H1 (cell line): ENCODE data around the gene ELFN1. TPM values are rescaled to one million over a fixed set of nuclear protein-coding genes. Genes with fewer than 3 reads are reported as not detected.

Source experiments
- CTCF ChIA-PET: fragments of 300-600 bp; sonication (Branson Sonifier 250); formaldehyde crosslinking; loops from one replicate; lab custom pipeline; 2021; ENCODE audit not compliant: partially characterized antibody; lab: Charles Lee
- POLR2A ChIA-PET: fragments of 300-600 bp; sonication (Branson Sonifier 250); formaldehyde crosslinking; loops from one replicate; lab custom pipeline; 2021; ENCODE audit warnings: inconsistent platforms; ENCODE audit not compliant: partially characterized antibody; lab: Charles Lee
- DNase-seq, 2 experiments: peaks; one replicate each; pipeline versions ENCODE4 v3.0.0 to v3.0.0-alpha.2; 2010 to 2022; ENCODE audit warnings: low spot score in 2 of 2, low read depth in 1 of 2, mixed read lengths in 1 of 2
- FAIRE-seq: peaks from 2 replicates; lab custom pipeline; 2011; peaks lifted over from hg19 to GRCh38; lab: Jason Lieb, UNC
- H2AFZ ChIP-seq: 2 replicates; pipeline ENCODE4 v1.8.1; 2012; ENCODE audit warnings: low read length, inconsistent platforms
- H2AK5ac ChIP-seq: 2 replicates; pipeline ENCODE4 v1.6.1; 2013; ENCODE audit warnings: low read depth, low read length
- H2BK120ac ChIP-seq: replicated peaks from 2 replicates; pipeline ENCODE3; 2013; ENCODE audit warnings: low read depth, low read length, inconsistent platforms
- H2BK12ac ChIP-seq: 2 replicates; pipeline ENCODE4 v1.6.1; 2013; ENCODE audit warnings: low read depth, low read length
- H2BK15ac ChIP-seq: 2 replicates; pipeline ENCODE4 v1.6.1; 2013; ENCODE audit warnings: low read length
- H2BK20ac ChIP-seq: 2 replicates; pipeline ENCODE4 v1.6.1; 2013; ENCODE audit warnings: low read length
- H2BK5ac ChIP-seq: 2 replicates; pipeline ENCODE4 v1.6.1; 2013; ENCODE audit warnings: low read depth, low read length
- H3K14ac ChIP-seq: 2 replicates; pipeline ENCODE4 v1.6.1; 2013; ENCODE audit warnings: inconsistent platforms; ENCODE audit not compliant: insufficient read length
- H3K18ac ChIP-seq: 2 replicates; pipeline ENCODE4 v1.6.1; 2013; ENCODE audit warnings: low read length; ENCODE audit errors: extremely low read depth
- H3K23ac ChIP-seq: 2 replicates; pipeline ENCODE4 v1.6.1; 2013; ENCODE audit warnings: inconsistent platforms; ENCODE audit not compliant: insufficient read length
- H3K23me2 ChIP-seq: 2 replicates; pipeline ENCODE4 v1.6.1; 2013; ENCODE audit warnings: low read depth, low read length
- H3K27ac ChIP-seq: 2 replicates; pipeline ENCODE4 v1.6.1; 2011; ENCODE audit warnings: low read depth, low read length, inconsistent platforms
- H3K27me3 ChIP-seq, 4 experiments: replicated peaks in 1 of 4; 1 replicate in 1 of 4; 2 replicates in 3 of 4; pipeline versions ENCODE4 v1.6.1 to v1.8.1; 2011 to 2013; ENCODE audit warnings: low read length in 3 of 4, mild to moderate bottlenecking in 3 of 4, inconsistent platforms in 2 of 4, mixed read lengths in 2 of 4, moderate library complexity in 1 of 4; ENCODE audit not compliant: control insufficient read depth in 3 of 4, insufficient read depth in 3 of 4; ENCODE audit errors: extremely low read depth in 1 of 4
- H3K36me3 ChIP-seq, 4 experiments: 2 replicates each; pipeline versions ENCODE4 v1.6.1 to v1.8.1; 2011 to 2013; ENCODE audit warnings: mild to moderate bottlenecking in 4 of 4, low read length in 3 of 4, moderate library complexity in 2 of 4, control low read depth in 1 of 4, inconsistent platforms in 1 of 4; ENCODE audit not compliant: insufficient read depth in 4 of 4, control insufficient read depth in 2 of 4
- H3K4ac ChIP-seq: replicated peaks from 2 replicates; pipeline ENCODE3; 2013; ENCODE audit warnings: low read length, low read depth, mixed read lengths, inconsistent platforms; ENCODE audit not compliant: insufficient read length
- H3K4me1 ChIP-seq, 4 experiments: replicated peaks in 1 of 4; 1 replicate in 1 of 4; 2 replicates in 3 of 4; pipeline versions ENCODE4 v1.6.1 to v1.8.1; 2011 to 2013; ENCODE audit warnings: low read length in 3 of 4, inconsistent platforms in 2 of 4, mixed read lengths in 1 of 4; ENCODE audit not compliant: insufficient read depth in 4 of 4, control insufficient read depth in 3 of 4
- H3K4me2 ChIP-seq, 2 experiments: 2 replicates each; pipeline versions ENCODE4 v1.6.1 to v1.8.1; 2011 to 2013; ENCODE audit warnings: low read depth in 2 of 2, low read length in 2 of 2, control low read depth in 1 of 2, inconsistent platforms in 1 of 2, mild to moderate bottlenecking in 1 of 2; ENCODE audit not compliant: insufficient read depth in 1 of 2
- H3K4me3 ChIP-seq, 4 experiments: fragments of 200-600, 300-600 bp in 1 of 4; sonication (generic), shearing (Covaris generic), sonication (Bioruptor Twin) in 1 of 4; 2 replicates each; pipeline versions ENCODE4 v1.5.1 to v1.8.1; 2011 to 2016; ENCODE audit warnings: low read length in 4 of 4, low read depth in 3 of 4, control low read depth in 2 of 4, inconsistent platforms in 2 of 4, mild to moderate bottlenecking in 2 of 4, mixed read lengths in 1 of 4, moderate library complexity in 1 of 4; ENCODE audit not compliant: insufficient read depth in 2 of 4; ENCODE audit errors: extremely low read depth in 1 of 4
- H3K56ac ChIP-seq: replicated peaks from 2 replicates; pipeline ENCODE3; 2013; ENCODE audit warnings: low read depth, mild to moderate bottlenecking, mixed read lengths, low read length, inconsistent platforms; ENCODE audit not compliant: insufficient read length
- H3K79me1 ChIP-seq: 2 replicates; pipeline ENCODE4 v1.6.1; 2013; ENCODE audit warnings: low read depth, low read length, control low read depth
- H3K79me2 ChIP-seq, 2 experiments: 2 replicates each; pipeline versions ENCODE4 v1.6.1 to v1.8.1; 2012 to 2013; ENCODE audit warnings: low read length in 2 of 2, mild to moderate bottlenecking in 2 of 2, inconsistent platforms in 1 of 2; ENCODE audit not compliant: insufficient read depth in 2 of 2, control insufficient read depth in 1 of 2
- H3K9ac ChIP-seq, 4 experiments: replicated peaks in 1 of 4; 1 replicate in 1 of 4; 2 replicates in 3 of 4; pipeline versions ENCODE4 v1.6.1 to v1.8.1; 2011 to 2013; ENCODE audit warnings: low read depth in 3 of 4, low read length in 3 of 4, control low read depth in 2 of 4, mild to moderate bottlenecking in 2 of 4, moderate library complexity in 2 of 4, inconsistent platforms in 1 of 4; ENCODE audit errors: extremely low read depth in 1 of 4
- H3K9me3 ChIP-seq, 2 experiments: 2 replicates each; pipeline versions ENCODE4 v1.6.1 to v1.8.1; 2012 to 2013; ENCODE audit warnings: mild to moderate bottlenecking in 2 of 2, moderate library complexity in 2 of 2, control low read depth in 1 of 2, inconsistent platforms in 1 of 2, low read depth in 1 of 2, low read length in 1 of 2, mixed read lengths in 1 of 2; ENCODE audit not compliant: insufficient read depth in 2 of 2
- H4K20me1 ChIP-seq, 2 experiments: replicated peaks in 1 of 2; 2 replicates each; pipeline versions ENCODE3 to v1.8.1; 2011 to 2013; ENCODE audit warnings: inconsistent platforms in 2 of 2, low read length in 2 of 2, mild to moderate bottlenecking in 1 of 2; ENCODE audit not compliant: insufficient read depth in 2 of 2, control insufficient read depth in 1 of 2
- H4K5ac ChIP-seq: 2 replicates; pipeline ENCODE4 v1.6.1; 2013; ENCODE audit warnings: low read length, low read depth, mixed read lengths, inconsistent platforms; ENCODE audit not compliant: insufficient read length
- H4K8ac ChIP-seq: 2 replicates; pipeline ENCODE4 v1.8.0; 2013; ENCODE audit warnings: mild to moderate bottlenecking, moderate library complexity, low read length, inconsistent platforms; ENCODE audit not compliant: insufficient read depth; ENCODE audit errors: extremely low read depth
- H4K91ac ChIP-seq: replicated peaks from 2 replicates; pipeline ENCODE3; 2013; ENCODE audit warnings: low read length, mixed read lengths, inconsistent platforms; ENCODE audit not compliant: insufficient read length
- EGR1 ChIP-seq: IDR thresholded peaks from 2 replicates; pipeline ENCODE4 v1.6.1; 2011; ENCODE audit warnings: low read depth, low read length, borderline replicate concordance
- KDM1A ChIP-seq: fragments of 200-600, 300-600 bp; sonication (generic); IDR thresholded peaks from 2 replicates; pipeline ENCODE4 v1.7.1; 2016; ENCODE audit warnings: mild to moderate bottlenecking, low read length, borderline replicate concordance
- MAX ChIP-seq: IDR thresholded peaks from 2 replicates; pipeline ENCODE4 v1.6.1; 2012; ENCODE audit warnings: inconsistent platforms
- POLR2AphosphoS5 ChIP-seq: IDR thresholded peaks from 2 replicates; pipeline ENCODE4 v1.6.1; 2011; ENCODE audit warnings: low read depth, low read length
- RNF2 ChIP-seq: fragments of 200-900, 300-1000 bp; sonication (generic); IDR thresholded peaks from 2 replicates; pipeline ENCODE4 v1.7.1; 2016; ENCODE audit warnings: borderline replicate concordance, low read depth, mild to moderate bottlenecking, antibody characterized with exemption, low read length; ENCODE audit not compliant: poor library complexity, severe bottlenecking; ENCODE audit errors: missing control alignments
- ZNF274 ChIP-seq: IDR thresholded peaks from 2 replicates; pipeline ENCODE4 v1.7.0; 2012; ENCODE audit warnings: low read length, borderline replicate concordance; ENCODE audit errors: extremely low read depth
- WGBS, 2 experiments: shearing (Covaris generic) in 1 of 2; methylation state at CpG; one replicate each; pipeline versions ENCODE4 v1.1.6 to v1.1.7; 2013 to 2015; ENCODE audit warnings: low lambda C conversion rate in 2 of 2, mixed read lengths in 2 of 2, inconsistent platforms in 1 of 2, low coverage in 1 of 2, missing lambda C conversion rate in 1 of 2; ENCODE audit not compliant: insufficient replicate concordance in 2 of 2, insufficient coverage in 1 of 2, insufficient read length in 1 of 2; ENCODE audit errors: extremely low coverage in 1 of 2, missing lambda C conversion rate in 1 of 2; 5-methylcytosine and 5-hydroxymethylcytosine counted together
- polyA plus RNA-seq, 7 experiments: library from polyadenylated mRNA; depleted of rRNA in 3 of 7; stranded (reverse) in 5 of 7; unstranded in 2 of 7; fragments of >200 nt in 5 of 7; fragments of 200-250 nt in 2 of 7; gene quantifications; 1 replicate in 5 of 7; 2 replicates in 1 of 7; 4 replicates in 1 of 7; pipeline versions ENCODE4 v1.2.1 to v1.2.3, GENCODE V29; 2011 to 2013; ENCODE audit warnings: missing spikeins in 2 of 7, mixed read lengths in 2 of 7
- total RNA-seq: library from RNA; stranded (reverse); fragmentation: NEBNext Ultra II Directional; extraction: Animal tissue kit (Norgen Biotek cat#: 25700); gene quantifications from 2 replicates; pipeline ENCODE4 v1.2.1, GENCODE V29; 2021

ELFN1 gene
- total and polyA plus RNA-seq, 2 of the 8 experiments (the other 6 are each of a cell fraction or from before 2014, with no cell fraction given), result 2.0 to 4.5 TPM

- no peak overlapping the region for H4K5ac ChIP-seq
- H3K9ac ChIP-seq, result no peak overlapping the region
- H4K20me1 ChIP-seq, result peaks cover 0 to 1% of the 10 kb centered on the region in 2 experiments
- H3K36me3 ChIP-seq, result no peaks in the 10 kb centered on the region; a peak in 1 of 8 replicates
- H3K18ac ChIP-seq, result no peak overlapping the region
- no peak overlapping the region for H2BK15ac ChIP-seq
- peaks cover 5 to 26% (median 16%) of the 10 kb centered on the region in 4 experiments for H3K4me1 ChIP-seq
- H2BK20ac ChIP-seq, result no peak overlapping the region
- DNase-seq, result no peak
- POLR2A ChIA-PET, result no interaction called here
- no peaks in the 10 kb centered on the region; the same call in 1 of the 2 replicates for H3K23me2 ChIP-seq
- no peak overlapping the region for H3K27ac ChIP-seq
- H2AFZ ChIP-seq, result no peak overlapping the region
- H2BK120ac ChIP-seq, result no peak overlapping the region
- TF ChIP-seq POLR2AphosphoS5, result no peak
- no peak for TF ChIP-seq ZNF274
- no peak for TF ChIP-seq EGR1
- peak; percentile 91 for TF ChIP-seq KDM1A
- no peak for TF ChIP-seq RNF2
- TF ChIP-seq MAX, result no peak
- TF ChIP-seq, all 59 proteins: peak for 1
- FAIRE-seq, result no peak
- CTCF ChIA-PET, result interaction anchor here (1.0 to 5.0 kb wide), 2 partner anchors 7 to 53 kb away, joined by 5 to 21 read pairs; no protein-coding TSS in a partner anchor
- Histone ChIP-seq H3K4me3 (no peak overlapping the region), H3K56ac (no peak overlapping the region), H3K27me3 (peaks cover 0 to 8% (median 7%) of the 10 kb centered on the region in 4 experiments; a peak in 4 of 7 replicates), H3K14ac (no peak overlapping the region), H2BK12ac (no peak overlapping the region), H2BK5ac (no peak overlapping the region), H4K8ac (no peak overlapping the region), H3K79me2 (no peaks in the 10 kb centered on the region), H3K23ac (no peak overlapping the region), H3K4ac (no peak overlapping the region), H4K91ac (no peak overlapping the region), H2AK5ac (no peak overlapping the region), H3K4me2 (no peak overlapping the region), H3K9me3 (peaks cover 5 to 8% of the 10 kb centered on the region in 2 experiments), H3K79me1 (no peaks in the 10 kb centered on the region)
- 92% methylated on average over 4 of the region's 4 CpGs; no CpG with 5 or more reads in 1 of the 2 experiments for WGBS, 2 experiments
Measured at GRCh38 chr7:1702652-1703051, 32.6 kb downstream of the ELFN1 start.
